ENCODE results near the gene ZCCHC24.

- TF ChIP-seq CTCF (IDR thresholded peaks at IDR 0.05) (no peak), POLR2A (IDR thresholded peaks at IDR 0.05) (no peak)
These were observed 60.5 kb downstream of the ZCCHC24 start for GRCh38 chr10:79384773-79385391.

Measured in Peyer's patch (tissue), 4 donors.